WTC11 (cell line): Measurements from ENCODE around the gene GRAMD4. TPM values are rescaled to one million over a fixed set of nuclear protein-coding genes. Genes with fewer than 3 reads are reported as not detected.

Experiments
- ATAC-seq: fragments of 200-7000 bp; cut with Tn5 transposase; 2 replicates; pipeline ENCODE4 v1.10.0; 2021; ENCODE audit warnings: mild to moderate bottlenecking, moderate library complexity
- CTCF ChIA-PET: fragments of 300-600 bp; sonication (Branson Sonifier 250); formaldehyde crosslinking; loops from one replicate; lab custom pipeline; 2021; ENCODE audit warnings: antibody characterized with exemption; lab: Charles Lee
- POLR2A ChIA-PET: fragments of 350-600 bp; sonication (Branson Sonifier 250); formaldehyde crosslinking; loops from one replicate; lab custom pipeline; 2021; ENCODE audit warnings: antibody characterized with exemption; lab: Charles Lee
- DNase-seq: peaks from one replicate; pipeline ENCODE4 v3.0.0; 2021; ENCODE audit warnings: low spot score
- H3K27ac Mint-ChIP-seq: 2 replicates; pipeline ENCODE4 v1.8.0; 2021; ENCODE audit warnings: mixed read lengths
- H3K27me3 Mint-ChIP-seq: 2 replicates; pipeline ENCODE4 v1.8.0; 2021; ENCODE audit warnings: low read depth, mild to moderate bottlenecking, moderate library complexity, mixed read lengths
- H3K36me3 Mint-ChIP-seq: 2 replicates; pipeline ENCODE4 v1.8.0; 2021; ENCODE audit warnings: mixed read lengths
- H3K4me1 Mint-ChIP-seq: 2 replicates; pipeline ENCODE4 v1.8.0; 2022; ENCODE audit warnings: mixed read lengths
- H3K4me3 Mint-ChIP-seq: 2 replicates; pipeline ENCODE4 v1.8.0; 2021; ENCODE audit warnings: mild to moderate bottlenecking, moderate library complexity, mixed read lengths
- H3K9me3 Mint-ChIP-seq: 2 replicates; pipeline ENCODE4 v1.8.0; 2021; ENCODE audit warnings: mixed read lengths
- CREM ChIP-seq: sonication (generic); formaldehyde crosslinking; IDR thresholded peaks from 2 replicates; pipeline ENCODE4 v1.8.1; 2022; ENCODE audit warnings: mild to moderate bottlenecking, missing genetic modification reagents, moderate library complexity
- ETV6 ChIP-seq: sonication (generic); formaldehyde crosslinking; IDR thresholded peaks from 2 replicates; pipeline ENCODE4 v1.8.1; 2022; ENCODE audit warnings: mild to moderate bottlenecking, missing genetic modification reagents
- FOXP4 ChIP-seq: sonication (generic); formaldehyde crosslinking; IDR thresholded peaks from 2 replicates; pipeline ENCODE4 v1.8.0; 2022; ENCODE audit warnings: mild to moderate bottlenecking, missing genetic modification reagents
- GTF2I ChIP-seq: fragments of 250-450 bp; sonication (Bioruptor Pico); conservative IDR thresholded peaks from 2 replicates; pipeline ENCODE4 v1.4.0; 2021; ENCODE audit warnings: mild to moderate bottlenecking
- HMGA2 ChIP-seq: fragments of 250-450 bp; sonication (Bioruptor Pico); IDR thresholded peaks from 2 replicates; pipeline ENCODE4 v1.4.0; 2021; ENCODE audit warnings: mild to moderate bottlenecking, moderate library complexity
- IRF2 ChIP-seq: sonication (generic); formaldehyde crosslinking; IDR thresholded peaks from 2 replicates; pipeline ENCODE4 v1.8.0; 2022; ENCODE audit warnings: low read depth, missing genetic modification reagents, borderline replicate concordance
- NFYB ChIP-seq: sonication (generic); formaldehyde crosslinking; conservative IDR thresholded peaks from 2 replicates; pipeline ENCODE4 v1.8.0; 2022; ENCODE audit warnings: low read depth, missing genetic modification reagents
- PRDM15 ChIP-seq: sonication (generic); formaldehyde crosslinking; IDR thresholded peaks from 2 replicates; pipeline ENCODE4 v1.8.0; 2022; ENCODE audit warnings: missing genetic modification reagents
- RORB ChIP-seq: fragments of 250-450 bp; sonication (Bioruptor Pico); IDR thresholded peaks from 2 replicates; pipeline ENCODE4 v1.9.0; 2021; ENCODE audit warnings: mild to moderate bottlenecking
- SP1 ChIP-seq: sonication (generic); formaldehyde crosslinking; conservative IDR thresholded peaks from 2 replicates; pipeline ENCODE4 v1.8.1; 2022; ENCODE audit warnings: missing genetic modification reagents
- TP53 ChIP-seq: sonication (generic); formaldehyde crosslinking; IDR thresholded peaks from 2 replicates; pipeline ENCODE4 v1.8.1; 2023; ENCODE audit warnings: mild to moderate bottlenecking, missing genetic modification reagents
- ZBTB21 ChIP-seq: sonication (generic); formaldehyde crosslinking; IDR thresholded peaks from 2 replicates; pipeline ENCODE4 v1.8.1; 2023; ENCODE audit warnings: mild to moderate bottlenecking, missing genetic modification reagents, borderline replicate concordance
- ZNF263 ChIP-seq: sonication (generic); formaldehyde crosslinking; IDR thresholded peaks from 2 replicates; pipeline ENCODE4 v1.8.1; 2022; ENCODE audit warnings: low read depth, mild to moderate bottlenecking, moderate library complexity, missing genetic modification reagents
- ZNF512 ChIP-seq: sonication (generic); formaldehyde crosslinking; IDR thresholded peaks from 2 replicates; pipeline ENCODE4 v1.8.1; 2022; ENCODE audit warnings: missing genetic modification reagents, borderline replicate concordance
- ZNF671 ChIP-seq: fragments of 250-450 bp; sonication (Bioruptor Pico); IDR thresholded peaks from 2 replicates; pipeline ENCODE4 v1.8.0; 2021; ENCODE audit warnings: mild to moderate bottlenecking
- total RNA-seq: library from RNA; stranded (reverse); gene quantifications from 3 replicates; pipeline ENCODE4 v1.2.3, GENCODE V29; 2021
- TF ChIP-seq, protein P1 (sequence below): fragments of 250-450 bp; sonication (Bioruptor Pico); IDR thresholded peaks from 2 replicates; pipeline ENCODE4 v1.9.0; 2021; ENCODE audit warnings: mild to moderate bottlenecking
- TF ChIP-seq, protein P2 (sequence below): sonication (generic); formaldehyde crosslinking; IDR thresholded peaks from 2 replicates; pipeline ENCODE4 v1.8.1; 2022; ENCODE audit warnings: mild to moderate bottlenecking, missing genetic modification reagents, moderate library complexity, borderline replicate concordance
- TF ChIP-seq, protein P3 (sequence below): sonication (generic); formaldehyde crosslinking; conservative IDR thresholded peaks from 2 replicates; pipeline ENCODE4 v1.8.1; 2023; ENCODE audit warnings: mild to moderate bottlenecking, low read depth, missing genetic modification reagents, moderate library complexity

The GRAMD4 gene
- total RNA-seq, 1 experiment from 2014 or later = 41.0 TPM

- H3K4me3 Mint-ChIP-seq = no peak overlapping the region
- TF ChIP-seq ETV6 = no peak
- TF ChIP-seq ZBTB21 (CRISPR knock-in tag) = no peak
- TF ChIP-seq TP53 (CRISPR knock-in tag) = no peak
- no peak for TF ChIP-seq HMGA2 (CRISPR knock-in tag)
- no peak for TF ChIP-seq ZNF263 (CRISPR knock-in tag)
- TF ChIP-seq IRF2 (CRISPR knock-in tag) = no peak
- TF ChIP-seq NFYB (CRISPR knock-in tag) = no peak
- TF ChIP-seq RORB (CRISPR knock-in tag) = no peak
- TF ChIP-seq, protein P1, sequence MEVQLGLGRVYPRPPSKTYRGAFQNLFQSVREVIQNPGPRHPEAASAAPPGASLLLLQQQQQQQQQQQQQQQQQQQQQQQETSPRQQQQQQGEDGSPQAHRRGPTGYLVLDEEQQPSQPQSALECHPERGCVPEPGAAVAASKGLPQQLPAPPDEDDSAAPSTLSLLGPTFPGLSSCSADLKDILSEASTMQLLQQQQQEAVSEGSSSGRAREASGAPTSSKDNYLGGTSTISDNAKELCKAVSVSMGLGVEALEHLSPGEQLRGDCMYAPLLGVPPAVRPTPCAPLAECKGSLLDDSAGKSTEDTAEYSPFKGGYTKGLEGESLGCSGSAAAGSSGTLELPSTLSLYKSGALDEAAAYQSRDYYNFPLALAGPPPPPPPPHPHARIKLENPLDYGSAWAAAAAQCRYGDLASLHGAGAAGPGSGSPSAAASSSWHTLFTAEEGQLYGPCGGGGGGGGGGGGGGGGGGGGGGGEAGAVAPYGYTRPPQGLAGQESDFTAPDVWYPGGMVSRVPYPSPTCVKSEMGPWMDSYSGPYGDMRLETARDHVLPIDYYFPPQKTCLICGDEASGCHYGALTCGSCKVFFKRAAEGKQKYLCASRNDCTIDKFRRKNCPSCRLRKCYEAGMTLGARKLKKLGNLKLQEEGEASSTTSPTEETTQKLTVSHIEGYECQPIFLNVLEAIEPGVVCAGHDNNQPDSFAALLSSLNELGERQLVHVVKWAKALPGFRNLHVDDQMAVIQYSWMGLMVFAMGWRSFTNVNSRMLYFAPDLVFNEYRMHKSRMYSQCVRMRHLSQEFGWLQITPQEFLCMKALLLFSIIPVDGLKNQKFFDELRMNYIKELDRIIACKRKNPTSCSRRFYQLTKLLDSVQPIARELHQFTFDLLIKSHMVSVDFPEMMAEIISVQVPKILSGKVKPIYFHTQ (CRISPR knock-in tag) = no peak
- peaks cover 51% of the 10 kb centered on the region for H3K36me3 Mint-ChIP-seq
- DNase-seq (no peak), ATAC-seq (no peak)
- H3K4me1 Mint-ChIP-seq = no peaks in the 10 kb centered on the region
- H3K9me3 Mint-ChIP-seq = no peaks in the 10 kb centered on the region
- no peak overlapping the region for H3K27ac Mint-ChIP-seq
- no peaks in the 10 kb centered on the region for H3K27me3 Mint-ChIP-seq
- ChIA-PET POLR2A (interaction anchor here (0.6 kb wide), 1 partner anchor 132 kb away, joined by 3 read pairs; no protein-coding TSS in a partner anchor), CTCF (no interaction called here)
These were observed 83.8 kb downstream of the GRAMD4 start for GRCh38 chr22:46703996-46704370.

GRCh38 chr22:46706060-46706459, 85.9 kb downstream of the GRAMD4 start:
- ChIA-PET POLR2A (no interaction called here), CTCF (interaction anchor here (1.6 kb wide), 1 partner anchor 143 kb away, joined by 4 read pairs; no protein-coding TSS in a partner anchor)
- Mint-ChIP-seq H3K27ac (no peak overlapping the region), H3K27me3 (no peaks in the 10 kb centered on the region), H3K4me1 (no peaks in the 10 kb centered on the region), H3K4me3 (no peak overlapping the region), H3K36me3 (peaks cover 55% of the 10 kb centered on the region), H3K9me3 (no peaks in the 10 kb centered on the region)
- ATAC-seq (no peak), DNase-seq (no peak)
- TF ChIP-seq ZNF512 (CRISPR knock-in tag) (no peak), FOXP4 (CRISPR knock-in tag) (no peak), PRDM15 (no peak), GTF2I (CRISPR knock-in tag) (no peak), CREM (CRISPR knock-in tag) (no peak), IRF2 (CRISPR knock-in tag) (no peak), SP1 (CRISPR knock-in tag) (no peak), ZNF671 (CRISPR knock-in tag) (no peak)
- TF ChIP-seq, protein P1 (CRISPR knock-in tag) = no peak
- TF ChIP-seq, protein P2, sequence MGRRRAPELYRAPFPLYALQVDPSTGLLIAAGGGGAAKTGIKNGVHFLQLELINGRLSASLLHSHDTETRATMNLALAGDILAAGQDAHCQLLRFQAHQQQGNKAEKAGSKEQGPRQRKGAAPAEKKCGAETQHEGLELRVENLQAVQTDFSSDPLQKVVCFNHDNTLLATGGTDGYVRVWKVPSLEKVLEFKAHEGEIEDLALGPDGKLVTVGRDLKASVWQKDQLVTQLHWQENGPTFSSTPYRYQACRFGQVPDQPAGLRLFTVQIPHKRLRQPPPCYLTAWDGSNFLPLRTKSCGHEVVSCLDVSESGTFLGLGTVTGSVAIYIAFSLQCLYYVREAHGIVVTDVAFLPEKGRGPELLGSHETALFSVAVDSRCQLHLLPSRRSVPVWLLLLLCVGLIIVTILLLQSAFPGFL = no peak
- TF ChIP-seq, protein P3, sequence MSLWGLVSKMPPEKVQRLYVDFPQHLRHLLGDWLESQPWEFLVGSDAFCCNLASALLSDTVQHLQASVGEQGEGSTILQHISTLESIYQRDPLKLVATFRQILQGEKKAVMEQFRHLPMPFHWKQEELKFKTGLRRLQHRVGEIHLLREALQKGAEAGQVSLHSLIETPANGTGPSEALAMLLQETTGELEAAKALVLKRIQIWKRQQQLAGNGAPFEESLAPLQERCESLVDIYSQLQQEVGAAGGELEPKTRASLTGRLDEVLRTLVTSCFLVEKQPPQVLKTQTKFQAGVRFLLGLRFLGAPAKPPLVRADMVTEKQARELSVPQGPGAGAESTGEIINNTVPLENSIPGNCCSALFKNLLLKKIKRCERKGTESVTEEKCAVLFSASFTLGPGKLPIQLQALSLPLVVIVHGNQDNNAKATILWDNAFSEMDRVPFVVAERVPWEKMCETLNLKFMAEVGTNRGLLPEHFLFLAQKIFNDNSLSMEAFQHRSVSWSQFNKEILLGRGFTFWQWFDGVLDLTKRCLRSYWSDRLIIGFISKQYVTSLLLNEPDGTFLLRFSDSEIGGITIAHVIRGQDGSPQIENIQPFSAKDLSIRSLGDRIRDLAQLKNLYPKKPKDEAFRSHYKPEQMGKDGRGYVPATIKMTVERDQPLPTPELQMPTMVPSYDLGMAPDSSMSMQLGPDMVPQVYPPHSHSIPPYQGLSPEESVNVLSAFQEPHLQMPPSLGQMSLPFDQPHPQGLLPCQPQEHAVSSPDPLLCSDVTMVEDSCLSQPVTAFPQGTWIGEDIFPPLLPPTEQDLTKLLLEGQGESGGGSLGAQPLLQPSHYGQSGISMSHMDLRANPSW (CRISPR knock-in tag) = no peak
